ENCODE measurements around the gene OCRL. TPM values are rescaled to one million over a fixed set of nuclear protein-coding genes. Genes with fewer than 3 reads are reported as not detected.

OCRL gene
- total and polyA plus RNA-seq, 2 experiments from 2014 or later, result 3.9 to 16.5 TPM

DNA sequence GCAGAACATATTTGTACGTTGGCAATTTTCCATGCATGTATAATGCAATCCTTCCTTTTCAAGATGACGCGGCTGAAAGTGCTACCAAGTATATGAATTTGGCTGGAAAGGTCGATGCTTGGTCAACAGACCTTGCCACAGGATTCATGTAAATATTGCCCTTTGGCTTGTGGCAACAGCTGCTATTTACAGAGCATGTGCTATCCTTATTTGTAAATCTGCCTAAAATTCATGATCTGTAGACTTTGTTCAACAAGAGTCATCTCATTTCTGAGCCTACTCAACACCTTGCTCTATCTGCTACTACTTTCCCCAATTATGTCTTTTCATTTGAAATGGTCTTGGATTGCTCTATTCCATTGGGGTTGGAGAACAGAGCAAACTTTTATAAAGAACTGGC is 14.9 kb upstream of the OCRL start:
- Histone ChIP-seq H3K4me3 (no peak overlapping the region), H4K20me1 (replicated peaks; ENCODE audit: insufficient read depth) (no peaks in the 10 kb centered on the region), H3K4me2 (no peak overlapping the region), H3F3A (replicated peaks; ENCODE audit: low read depth) (no peaks in the 10 kb centered on the region), H3K4me1 (ENCODE audit: insufficient read depth) (no peaks in the 10 kb centered on the region), H3K27me3 (ENCODE audit: insufficient read depth) (no peaks in the 10 kb centered on the region), H2AFZ (no peak overlapping the region), H3K36me3 (ENCODE audit: insufficient read depth) (no peaks in the 10 kb centered on the region), H3K27ac (ENCODE audit: low read depth) (no peak overlapping the region), H3K79me2 (replicated peaks; ENCODE audit: insufficient read depth) (peaks cover 20% of the 10 kb centered on the region), H3K9me2 (ENCODE audit: insufficient read depth) (no peaks in the 10 kb centered on the region)
- H3K36me3 Mint-ChIP-seq (ENCODE audit: low read depth), result no peaks in the 10 kb centered on the region; the same call in 1 of the 3 replicates
- no peak overlapping the region for H3K27ac Mint-ChIP-seq
- H3K27me3 Mint-ChIP-seq (ENCODE audit: insufficient read depth, low read depth, poor library complexity), result peaks cover 2% of the 10 kb centered on the region
- H3K4me3 Mint-ChIP-seq, result no peak overlapping the region
- ATAC-seq, result no peak
- H3K9me3 Mint-ChIP-seq, result peaks cover 4% of the 10 kb centered on the region
- peaks cover 1% of the 10 kb centered on the region; the same call in 2 of the 3 replicates for H3K4me1 Mint-ChIP-seq
- TF ChIP-seq JUNB (IDR thresholded peaks at IDR 0.05; ENCODE audit: unreplicated experiment) (no peak), ZNF114 (CRISPR knock-in tag; IDR thresholded peaks at IDR 0.05) (no peak)
- DNase-seq (ENCODE audit: low spot score), result no peak

DNA sequence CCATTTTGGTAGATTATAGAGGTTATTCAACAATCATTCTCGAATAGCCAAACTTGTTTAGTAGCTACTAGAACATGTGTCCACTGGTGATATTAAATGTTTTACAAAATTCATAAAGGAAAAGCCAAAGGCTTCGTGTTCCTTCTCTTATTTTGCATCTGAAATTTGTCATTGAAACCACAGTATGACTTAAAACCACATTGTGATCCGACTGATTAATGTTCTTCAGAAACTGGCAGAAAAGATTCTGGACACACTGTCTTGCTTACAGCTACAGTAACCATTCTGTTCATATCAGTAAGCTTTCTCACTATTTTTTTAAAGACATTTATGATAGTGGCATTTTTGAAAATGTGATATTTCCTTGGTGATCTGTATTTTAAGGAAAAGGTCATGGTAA is 14.2 kb upstream of the OCRL start:
- Mint-ChIP-seq H3K4me1 (no peaks in the 10 kb centered on the region; the same call in 2 of the 3 replicates), H3K4me3 (no peak overlapping the region), H3K36me3 (ENCODE audit: low read depth) (no peaks in the 10 kb centered on the region; the same call in 1 of the 3 replicates), H3K27me3 (ENCODE audit: insufficient read depth, low read depth, poor library complexity) (peaks cover 3% of the 10 kb centered on the region), H3K27ac (no peak overlapping the region), H3K9me3 (peaks cover 4% of the 10 kb centered on the region)
- DNase-seq (ENCODE audit: low spot score) (no peak), ATAC-seq (no peak)
- H3K9me2 ChIP-seq (ENCODE audit: insufficient read depth), result no peaks in the 10 kb centered on the region
- peaks cover 13% of the 10 kb centered on the region for H3K79me2 ChIP-seq (replicated peaks; ENCODE audit: insufficient read depth)
- H4K20me1 ChIP-seq (replicated peaks; ENCODE audit: insufficient read depth), result no peaks in the 10 kb centered on the region
- no peak overlapping the region for H2AFZ ChIP-seq
- H3K4me2 ChIP-seq, result no peak overlapping the region
- no peaks in the 10 kb centered on the region for H3K27me3 ChIP-seq (ENCODE audit: insufficient read depth)
- H3K4me3 ChIP-seq, result no peak overlapping the region
- no peak for TF ChIP-seq EZH2phosphoT487 (IDR thresholded peaks at IDR 0.05; ENCODE audit: unreplicated experiment)
- TF ChIP-seq POLR2AphosphoS5 (IDR thresholded peaks at IDR 0.05; ENCODE audit: low read depth), result no peak
- no peak for TF ChIP-seq CREB1 (CRISPR knock-in tag; IDR thresholded peaks at IDR 0.05; ENCODE audit: low read depth)
- TF ChIP-seq, protein P1, sequence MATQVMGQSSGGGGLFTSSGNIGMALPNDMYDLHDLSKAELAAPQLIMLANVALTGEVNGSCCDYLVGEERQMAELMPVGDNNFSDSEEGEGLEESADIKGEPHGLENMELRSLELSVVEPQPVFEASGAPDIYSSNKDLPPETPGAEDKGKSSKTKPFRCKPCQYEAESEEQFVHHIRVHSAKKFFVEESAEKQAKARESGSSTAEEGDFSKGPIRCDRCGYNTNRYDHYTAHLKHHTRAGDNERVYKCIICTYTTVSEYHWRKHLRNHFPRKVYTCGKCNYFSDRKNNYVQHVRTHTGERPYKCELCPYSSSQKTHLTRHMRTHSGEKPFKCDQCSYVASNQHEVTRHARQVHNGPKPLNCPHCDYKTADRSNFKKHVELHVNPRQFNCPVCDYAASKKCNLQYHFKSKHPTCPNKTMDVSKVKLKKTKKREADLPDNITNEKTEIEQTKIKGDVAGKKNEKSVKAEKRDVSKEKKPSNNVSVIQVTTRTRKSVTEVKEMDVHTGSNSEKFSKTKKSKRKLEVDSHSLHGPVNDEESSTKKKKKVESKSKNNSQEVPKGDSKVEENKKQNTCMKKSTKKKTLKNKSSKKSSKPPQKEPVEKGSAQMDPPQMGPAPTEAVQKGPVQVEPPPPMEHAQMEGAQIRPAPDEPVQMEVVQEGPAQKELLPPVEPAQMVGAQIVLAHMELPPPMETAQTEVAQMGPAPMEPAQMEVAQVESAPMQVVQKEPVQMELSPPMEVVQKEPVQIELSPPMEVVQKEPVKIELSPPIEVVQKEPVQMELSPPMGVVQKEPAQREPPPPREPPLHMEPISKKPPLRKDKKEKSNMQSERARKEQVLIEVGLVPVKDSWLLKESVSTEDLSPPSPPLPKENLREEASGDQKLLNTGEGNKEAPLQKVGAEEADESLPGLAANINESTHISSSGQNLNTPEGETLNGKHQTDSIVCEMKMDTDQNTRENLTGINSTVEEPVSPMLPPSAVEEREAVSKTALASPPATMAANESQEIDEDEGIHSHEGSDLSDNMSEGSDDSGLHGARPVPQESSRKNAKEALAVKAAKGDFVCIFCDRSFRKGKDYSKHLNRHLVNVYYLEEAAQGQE (IDR thresholded peaks at IDR 0.05; ENCODE audit: unreplicated experiment), result no peak
- no peak for TF ChIP-seq ZNF114 (CRISPR knock-in tag; IDR thresholded peaks at IDR 0.05)
- no peaks in the 10 kb centered on the region for H3K4me1 ChIP-seq (ENCODE audit: insufficient read depth)
- no peaks in the 10 kb centered on the region for H3K36me3 ChIP-seq (ENCODE audit: insufficient read depth)
- H3F3A ChIP-seq (replicated peaks; ENCODE audit: low read depth), result no peaks in the 10 kb centered on the region
- H3K27ac ChIP-seq (ENCODE audit: low read depth), result no peak overlapping the region

DNA sequence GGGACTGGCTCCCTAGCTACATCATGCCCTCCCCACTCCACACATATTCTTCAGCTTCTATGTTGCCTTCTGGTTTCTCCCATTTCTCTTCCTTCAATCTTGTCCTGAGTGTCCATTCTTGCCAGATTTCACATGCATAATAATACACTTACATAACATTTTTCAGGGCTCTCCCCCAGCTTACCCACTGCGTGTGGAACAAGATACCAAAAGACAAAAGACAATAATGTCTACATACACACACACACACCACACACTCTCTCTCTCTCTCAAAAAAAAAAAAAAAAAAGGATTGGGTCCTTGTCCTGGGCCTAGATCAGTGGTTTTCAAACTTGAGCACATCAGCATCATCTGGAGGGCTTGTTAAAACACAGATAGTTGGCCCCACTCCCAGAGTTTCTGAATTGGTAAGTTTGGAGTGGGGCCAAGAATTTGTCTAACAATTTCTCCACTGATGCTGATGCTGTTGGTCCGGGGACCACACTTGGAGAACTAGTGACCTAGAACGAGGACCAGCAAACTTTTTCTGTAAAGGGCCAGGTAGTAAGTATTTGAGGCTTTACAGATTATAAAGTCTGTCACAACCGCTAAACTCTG is 10.3 kb upstream of the OCRL start:
- Histone ChIP-seq H3F3A (replicated peaks; ENCODE audit: low read depth) (no peaks in the 10 kb centered on the region), H3K4me2 (no peak overlapping the region), H3K79me2 (replicated peaks; ENCODE audit: insufficient read depth) (no peaks in the 10 kb centered on the region), H2AFZ (no peak overlapping the region), H3K36me3 (ENCODE audit: insufficient read depth) (no peaks in the 10 kb centered on the region), H3K27me3 (ENCODE audit: insufficient read depth) (no peaks in the 10 kb centered on the region), H3K9me2 (ENCODE audit: insufficient read depth) (no peaks in the 10 kb centered on the region), H4K20me1 (replicated peaks; ENCODE audit: insufficient read depth) (no peaks in the 10 kb centered on the region), H3K4me3 (no peak overlapping the region), H3K27ac (ENCODE audit: low read depth) (no peak overlapping the region), H3K4me1 (ENCODE audit: insufficient read depth) (no peaks in the 10 kb centered on the region)
- H3K27ac Mint-ChIP-seq, result no peak overlapping the region
- DNase-seq (ENCODE audit: low spot score) (no peak), ATAC-seq (no peak)
- no peaks in the 10 kb centered on the region; the same call in 2 of the 3 replicates for H3K4me1 Mint-ChIP-seq
- peaks cover 3% of the 10 kb centered on the region for H3K27me3 Mint-ChIP-seq (ENCODE audit: insufficient read depth, low read depth, poor library complexity)
- H3K36me3 Mint-ChIP-seq (ENCODE audit: low read depth), result no peaks in the 10 kb centered on the region
- no peaks in the 10 kb centered on the region for H3K9me3 Mint-ChIP-seq
- H3K4me3 Mint-ChIP-seq, result no peak overlapping the region
- TF ChIP-seq, protein P1 (IDR thresholded peaks at IDR 0.05; ENCODE audit: unreplicated experiment), result no peak
- no peak for TF ChIP-seq ZNF114 (CRISPR knock-in tag; IDR thresholded peaks at IDR 0.05)
- TF ChIP-seq CREB1 (CRISPR knock-in tag; IDR thresholded peaks at IDR 0.05; ENCODE audit: low read depth), result no peak
